HL-60 (cell line): ENCODE data around the gene CYP4F3.

Source experiments
- DNase-seq, 2 experiments: peaks; one replicate each; pipeline ENCODE4 v3.0.0-alpha.2; 2010 to 2020; ENCODE audit warnings: low read depth in 1 of 2, low spot score in 1 of 2
- H3K27ac ChIP-seq: fragments of 250-450 bp; sonication (Bioruptor Pico); replicated peaks from 2 replicates; pipeline ENCODE4 v1.5.1; 2020; ENCODE audit warnings: mild to moderate bottlenecking, moderate library complexity
- H3K27me3 ChIP-seq: fragments of 250-450 bp; sonication (Bioruptor Pico); 2 replicates; pipeline ENCODE4 v1.5.1; 2021; ENCODE audit warnings: mild to moderate bottlenecking, moderate library complexity; ENCODE audit not compliant: insufficient read depth, poor library complexity, severe bottlenecking
- H3K4me3 ChIP-seq: replicated peaks from 2 replicates; pipeline ENCODE4 v1.5.1; 2011; ENCODE audit warnings: mild to moderate bottlenecking, control low read depth, low read length; ENCODE audit not compliant: insufficient read depth
- CTCF ChIP-seq: IDR thresholded peaks from one replicate; pipeline ENCODE4 v1.5.1; 2011; ENCODE audit warnings: low read length, control low read depth, inconsistent platforms; ENCODE audit not compliant: insufficient read depth
- GABPA ChIP-seq: IDR thresholded peaks from 2 replicates; pipeline ENCODE4 v1.6.1; 2012; ENCODE audit warnings: low read depth
- POLR2AphosphoS5 ChIP-seq: IDR thresholded peaks from 2 replicates; pipeline ENCODE4 v1.6.1; 2012; ENCODE audit warnings: low read depth
- REST ChIP-seq: IDR thresholded peaks from 2 replicates; pipeline ENCODE4 v1.6.1; 2012; ENCODE audit warnings: low read depth; ENCODE audit not compliant: insufficient replicate concordance
- SPI1 ChIP-seq: IDR thresholded peaks from 2 replicates; pipeline ENCODE4 v1.6.1; 2012; ENCODE audit warnings: low read depth, mild to moderate bottlenecking, borderline replicate concordance

CYP4F3 gene

GRCh38 chr19:15696654-15697194, 56.0 kb downstream of the CYP4F3 start:
- H3K27ac ChIP-seq, result no peak overlapping the region
- DNase-seq, result no peak
- no peak overlapping the region for H3K4me3 ChIP-seq
- no peaks in the 10 kb centered on the region for H3K27me3 ChIP-seq
- no peak for TF ChIP-seq CTCF

- Histone ChIP-seq H3K27ac (no peak overlapping the region), H3K4me3 (no peak overlapping the region), H3K27me3 (no peaks in the 10 kb centered on the region)
- DNase-seq, result no peak
- TF ChIP-seq CTCF (no peak), SPI1 (no peak), REST (no peak), GABPA (no peak), POLR2AphosphoS5 (no peak)
Measured at GRCh38 chr19:15701757-15702533, 61.2 kb downstream of the CYP4F3 start.

GRCh38 chr19:15702534-15702930, 61.8 kb downstream of the CYP4F3 start:
- no peaks in the 10 kb centered on the region for H3K27me3 ChIP-seq

More at GRCh38 chr19:15702534-15702930, 61.8 kb downstream of the CYP4F3 start:
- DNase-seq, result peak; percentile 73 to 98
- H3K4me3 ChIP-seq, result no peak overlapping the region
- H3K27ac ChIP-seq, result no peak overlapping the region
- TF ChIP-seq REST, result peak; percentile 31
- no peak for TF ChIP-seq CTCF
- TF ChIP-seq POLR2AphosphoS5, result peak; percentile 88
- no peak for TF ChIP-seq GABPA
